GM19035 (cell line): ENCODE data around the gene GPATCH2.

Experiments used
- ATAC-seq: cut with Tn5 transposase; IDR thresholded peaks from one replicate; pipeline ENCODE4 v1.9.1; 2021; ENCODE audit not compliant: unreplicated experiment

GPATCH2 gene

GRCh38 chr1:217630711-217631591 is at the start of gene GPATCH2, which contains the start of gene SPATA17:
Gene GPATCH2, minus strand, starts transcription at chr1:217631090. Its CDS starts 119 bp downstream, at chr1:217630971.
Gene SPATA17, plus strand, starts transcription at chr1:217631344. Its CDS starts 35 bp downstream, at chr1:217631379.
- ATAC-seq: peak; percentile 99

DNA sequence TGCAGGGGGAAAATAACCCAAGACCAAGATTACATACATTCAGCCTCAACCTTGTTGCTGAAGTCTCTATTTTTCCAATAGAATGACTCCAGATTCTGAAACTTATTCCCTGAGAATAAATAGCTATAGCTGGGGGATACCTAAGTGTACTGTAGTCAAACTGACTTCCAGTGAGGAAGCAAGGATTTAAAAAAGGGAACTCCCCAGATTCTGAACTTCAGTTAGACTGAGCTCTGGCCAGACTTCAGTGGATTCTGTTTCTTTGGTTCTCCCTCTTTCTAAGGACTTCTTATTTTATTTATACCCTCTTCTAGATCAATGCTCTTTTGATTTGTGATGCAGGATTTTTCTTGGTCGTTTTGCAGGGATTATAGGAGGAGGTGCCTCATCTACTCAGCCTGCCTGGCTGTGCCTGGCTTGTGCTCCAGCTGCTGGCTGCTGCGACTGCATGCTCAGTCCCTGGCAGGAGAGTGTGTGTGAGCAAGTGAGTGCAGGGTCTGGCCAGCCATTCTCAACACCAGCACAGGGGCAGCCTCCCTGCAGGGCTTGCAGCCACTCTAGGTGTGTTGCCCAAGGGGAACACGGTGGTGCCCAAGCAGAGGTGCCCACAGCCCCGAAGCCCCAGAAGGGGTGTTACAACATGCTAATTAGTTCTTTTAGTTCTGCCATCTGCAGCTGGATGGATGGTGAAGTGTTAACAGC is 43.3 kb upstream of the GPATCH2 start:
- ATAC-seq: no peak

- no peak for ATAC-seq
These were observed 42.5 kb upstream of the GPATCH2 start for GRCh38 chr1:217673387-217673786.

DNA sequence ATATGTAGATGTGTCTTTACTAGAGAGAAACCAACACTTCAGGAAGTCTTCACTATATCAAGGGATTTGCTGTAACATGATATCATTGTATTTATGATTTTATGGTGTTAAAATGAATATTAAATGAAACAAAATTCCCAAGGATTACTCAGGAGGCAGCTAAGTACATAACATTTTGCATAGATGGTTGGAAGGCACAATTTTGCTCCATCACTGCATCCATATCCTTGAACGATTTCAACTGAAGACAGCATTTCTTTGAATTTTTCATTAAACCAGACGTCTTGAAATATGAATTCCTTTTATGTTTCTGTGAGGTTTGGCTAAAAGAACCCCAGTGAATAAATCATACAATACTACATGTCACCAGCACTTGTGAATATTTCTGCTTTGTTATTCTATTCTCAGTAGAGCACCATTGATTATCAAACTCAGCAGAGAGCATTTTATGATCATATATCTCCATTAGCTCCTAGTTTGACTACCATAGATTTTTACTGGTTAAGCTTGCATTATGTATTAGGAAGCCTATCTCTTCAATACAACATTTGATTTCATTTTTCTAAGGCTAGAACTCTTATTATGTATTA is 37.6 kb upstream of the GPATCH2 start:
- ATAC-seq: no peak

GRCh38 chr1:217661407-217661806 is 30.5 kb upstream of the GPATCH2 start:
- ATAC-seq: peak; percentile 43

DNA sequence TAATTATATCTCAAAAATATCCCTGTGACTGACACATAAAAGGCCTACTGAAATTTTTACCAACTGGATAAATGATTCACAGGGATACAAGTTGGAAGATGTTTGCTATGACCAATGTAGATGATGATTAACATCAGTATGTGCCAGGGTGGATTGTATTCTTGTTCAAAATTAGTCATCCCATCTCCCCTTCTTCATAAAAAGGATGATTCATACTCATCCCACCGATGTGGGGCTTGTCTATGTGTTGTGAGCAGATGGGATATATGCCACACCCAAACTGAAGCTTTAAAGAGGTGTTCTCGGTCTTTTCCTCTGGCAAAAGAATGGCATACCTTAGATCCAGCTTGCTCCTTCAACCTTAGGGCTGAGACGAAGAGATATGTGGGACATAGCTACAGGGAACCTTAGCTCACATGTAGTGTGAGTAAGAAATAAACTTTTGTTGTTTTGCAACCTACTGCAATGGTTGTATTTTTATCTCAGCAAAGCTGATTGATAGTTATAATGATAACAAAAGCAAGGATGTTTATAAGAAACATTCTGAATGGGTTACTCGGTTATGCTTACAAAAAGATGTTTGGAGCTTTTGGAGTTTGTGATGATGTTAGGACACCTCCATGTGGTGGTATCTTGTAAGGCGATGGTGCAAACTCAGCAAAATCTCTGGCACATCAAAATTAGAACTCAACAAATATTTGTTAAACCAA is 29.6 kb upstream of the GPATCH2 start:
- ATAC-seq: no peak

DNA sequence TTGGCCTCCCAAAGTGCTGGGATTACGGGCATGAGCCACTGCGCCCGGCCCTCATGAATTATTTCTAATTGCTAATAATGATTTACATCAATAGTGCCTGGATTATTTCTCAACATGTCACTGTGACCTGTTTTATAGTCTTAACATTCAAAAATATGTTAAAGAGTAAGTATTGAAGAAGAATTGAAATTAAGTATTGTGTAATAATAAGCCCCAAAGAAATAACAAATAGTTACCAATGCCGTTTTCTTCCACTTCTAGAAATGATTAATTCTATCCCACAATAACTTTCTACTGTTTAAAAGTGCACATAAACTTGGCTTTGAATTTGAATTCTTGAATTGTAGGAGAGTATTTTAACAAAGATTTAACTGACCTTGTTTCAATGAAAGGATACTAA is 19.8 kb upstream of the GPATCH2 start:
- ATAC-seq: no peak

- no peak for ATAC-seq
These were observed 16.9 kb upstream of the GPATCH2 start for GRCh38 chr1:217647791-217648190.

DNA sequence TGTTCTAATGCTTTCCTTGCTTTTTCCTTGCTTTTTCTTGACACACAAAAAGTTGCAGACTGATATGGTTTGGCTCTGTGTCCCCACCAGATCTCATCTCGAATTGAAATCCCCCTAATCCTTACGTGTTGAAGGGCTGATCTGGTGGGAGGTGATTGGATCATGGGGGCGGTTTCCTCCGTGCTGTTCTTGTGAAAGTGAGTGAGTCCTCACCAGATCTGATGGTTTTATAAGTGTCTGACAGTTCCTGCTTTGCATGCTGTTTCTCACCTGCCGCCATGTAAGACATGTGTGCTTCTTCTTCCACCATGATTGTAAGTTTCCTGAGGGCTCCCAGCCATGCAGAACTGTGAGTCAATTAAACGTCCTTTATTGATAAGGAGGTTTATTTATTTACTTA is 11.6 kb upstream of the GPATCH2 start:
- ATAC-seq: no peak

GRCh38 chr1:217627431-217627830 is 3.5 kb downstream of the GPATCH2 start:
- ATAC-seq: no peak

DNA sequence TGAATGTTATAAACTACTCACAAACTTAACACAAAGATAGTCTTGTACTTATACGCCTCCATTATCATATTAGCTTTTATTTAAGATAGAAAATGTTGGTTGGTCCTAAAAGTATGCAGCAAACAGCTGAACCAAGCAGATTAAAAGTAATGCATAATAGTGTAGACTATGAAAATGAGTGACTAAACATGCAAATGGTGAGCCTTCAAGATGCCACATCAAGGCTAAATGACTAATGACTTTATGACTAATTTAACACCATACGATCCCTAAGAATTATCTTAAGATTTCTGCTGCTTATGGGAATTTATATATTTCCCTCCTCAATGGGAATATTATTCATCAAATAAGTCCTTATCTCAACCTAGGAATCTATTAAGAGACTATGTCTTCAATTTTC is 4.6 kb downstream of the GPATCH2 start:
- ATAC-seq: no peak

GRCh38 chr1:217622042-217622441 is 8.8 kb downstream of the GPATCH2 start:
- ATAC-seq: no peak

- ATAC-seq: peak; percentile 100
These were observed 10.1 kb downstream of the GPATCH2 start for GRCh38 chr1:217620814-217621213.

GRCh38 chr1:217617126-217617525 is 13.8 kb downstream of the GPATCH2 start:
- no peak for ATAC-seq

- ATAC-seq: no peak
These were observed 16.6 kb downstream of the GPATCH2 start for GRCh38 chr1:217614200-217614712.

GRCh38 chr1:217605390-217605789 is 25.5 kb downstream of the GPATCH2 start:
- ATAC-seq: no peak

DNA sequence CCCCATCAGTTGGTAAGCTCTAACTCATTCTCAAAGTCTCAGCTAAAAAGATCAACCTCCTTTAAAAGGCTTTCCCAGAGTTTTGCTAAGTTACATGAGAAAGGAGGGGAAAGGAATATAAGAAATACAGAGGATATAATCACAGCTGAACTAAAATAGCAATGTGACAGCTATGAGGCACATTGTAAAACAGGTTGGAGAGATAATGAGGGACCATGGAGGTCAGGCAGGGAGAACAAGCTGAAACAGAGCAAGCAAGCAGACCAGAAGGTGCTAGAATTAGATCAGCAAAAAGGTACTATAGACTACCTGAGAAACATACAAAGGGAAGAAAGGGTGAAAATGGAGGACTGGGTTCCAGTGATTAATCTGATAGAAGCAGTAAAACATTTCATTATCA is 28.5 kb downstream of the GPATCH2 start:
- no peak for ATAC-seq

- no peak for ATAC-seq
These were observed 31.7 kb downstream of the GPATCH2 start for GRCh38 chr1:217599154-217599553.

GRCh38 chr1:217590598-217590997 is 40.3 kb downstream of the GPATCH2 start:
- ATAC-seq: no peak

- no peak for ATAC-seq
These were observed 44.3 kb downstream of the GPATCH2 start for GRCh38 chr1:217586586-217586985.

- ATAC-seq: no peak
These were observed 45.3 kb downstream of the GPATCH2 start for GRCh38 chr1:217585577-217585976.
